HG02798 (cell line): ENCODE measurements around the gene TMEM132E.
"Not testable (repeated sequence)": the region's sequence is repeated elsewhere in the genome, so short reads cannot be mapped to it uniquely, and the experiment has no call there.

Experiments used
- ATAC-seq: cut with Tn5 transposase; IDR thresholded peaks from one replicate; pipeline ENCODE4 v1.9.1; 2021; ENCODE audit warnings: mild to moderate bottlenecking; ENCODE audit not compliant: unreplicated experiment, poor library complexity

Gene TMEM132E

GRCh38 chr17:34579017-34579946 is at the start of gene TMEM132E:
TSS of gene TMEM132E (plus strand) at chr17:34579582. CDS start at chr17:34581077, 1,495 bp downstream.
- ATAC-seq, result no peak

GRCh38 chr17:34530918-34531317 is 48.5 kb upstream of the TMEM132E start:
- no peak for ATAC-seq

DNA sequence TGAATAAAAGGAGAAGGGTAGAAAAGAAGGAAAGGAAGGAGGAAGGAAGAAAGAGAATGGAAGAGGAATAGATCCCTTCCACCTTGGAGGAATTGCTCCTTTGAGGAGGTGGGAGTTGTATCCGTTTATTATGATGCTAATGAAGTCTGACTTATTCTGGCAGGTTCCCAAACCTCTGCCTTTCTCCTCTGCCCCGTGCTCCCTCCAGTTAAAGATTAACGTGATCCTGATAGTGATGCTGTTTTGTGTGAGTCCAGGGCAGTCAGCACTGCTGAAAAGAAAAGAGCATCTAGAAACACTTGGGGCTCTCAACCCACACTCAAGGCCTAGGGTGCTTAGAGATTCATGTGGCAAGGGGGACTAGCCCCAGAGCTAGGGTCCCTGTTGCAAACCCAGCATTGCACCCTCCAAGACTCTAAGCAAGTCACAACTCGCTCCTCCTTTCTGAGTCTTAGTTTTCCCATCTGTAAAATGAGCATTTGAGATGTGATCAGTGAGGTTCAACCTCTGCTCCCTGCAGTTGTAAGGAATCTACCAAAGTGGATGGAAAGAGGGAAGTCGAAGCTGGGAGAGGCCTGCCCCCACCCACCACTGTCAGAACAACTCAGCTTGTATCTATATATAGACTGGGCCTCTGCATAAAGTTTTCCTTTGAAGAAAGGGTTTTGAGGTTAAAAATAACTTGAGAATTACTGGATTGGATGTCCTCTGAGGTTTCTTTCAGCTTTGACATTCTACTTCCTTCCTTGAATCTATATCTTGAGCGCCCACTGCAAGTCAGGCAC is 46.9 kb upstream of the TMEM132E start:
- no peak for ATAC-seq

DNA sequence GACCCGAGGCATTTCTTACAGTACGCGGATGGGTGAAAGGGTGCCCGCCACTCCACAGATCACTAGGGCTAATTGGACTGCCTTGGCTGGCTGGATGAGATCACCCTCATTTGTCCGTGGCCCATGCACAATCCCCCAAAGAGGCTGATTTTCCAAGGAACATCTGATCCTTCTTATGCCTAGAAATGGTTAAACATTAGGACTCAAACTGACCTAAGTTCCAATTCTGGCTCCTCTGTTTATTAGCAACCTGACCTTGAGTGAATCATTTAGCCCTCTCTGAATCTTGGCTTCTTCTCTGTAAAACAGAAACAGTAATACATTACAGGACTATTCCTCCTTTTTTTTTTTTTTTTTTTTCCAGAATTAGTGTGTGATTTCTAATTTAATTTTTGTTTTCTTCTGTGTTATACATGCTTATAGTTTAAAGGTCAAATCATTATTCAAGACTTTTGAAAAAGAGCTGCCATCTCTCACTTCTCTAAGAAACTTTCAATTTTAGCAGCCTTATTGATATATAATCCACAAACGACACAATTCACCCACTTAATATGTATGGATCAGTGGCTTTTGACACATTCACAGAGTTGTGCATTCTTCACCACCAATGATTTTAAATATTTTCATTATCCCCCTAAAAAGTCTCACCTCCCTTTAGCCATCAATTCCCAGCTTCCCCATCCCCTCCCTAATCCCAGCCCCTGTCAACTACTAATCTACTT is 45.4 kb upstream of the TMEM132E start:
- ATAC-seq, result no peak

DNA sequence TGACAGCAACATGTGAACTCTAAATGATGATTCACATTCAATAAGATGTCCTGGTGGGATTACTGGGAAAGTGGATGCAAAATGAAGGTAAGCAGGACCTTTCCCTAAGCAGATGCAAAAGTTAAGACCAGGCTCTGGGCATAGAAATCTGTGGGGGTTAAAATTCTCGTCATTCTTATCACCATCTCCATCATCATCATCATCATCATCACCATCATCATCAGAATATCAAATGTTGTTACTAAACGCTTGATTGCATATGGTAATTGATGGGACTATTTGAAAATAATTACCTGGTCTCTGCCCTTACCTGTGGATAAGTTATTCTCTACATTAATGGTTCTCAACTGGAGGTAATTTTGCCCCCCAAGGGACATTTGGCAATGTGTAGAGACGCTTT is 41.9 kb upstream of the TMEM132E start:
- no peak for ATAC-seq

GRCh38 chr17:34538582-34538981 is 40.8 kb upstream of the TMEM132E start:
- ATAC-seq, result not testable (repeated sequence)

DNA sequence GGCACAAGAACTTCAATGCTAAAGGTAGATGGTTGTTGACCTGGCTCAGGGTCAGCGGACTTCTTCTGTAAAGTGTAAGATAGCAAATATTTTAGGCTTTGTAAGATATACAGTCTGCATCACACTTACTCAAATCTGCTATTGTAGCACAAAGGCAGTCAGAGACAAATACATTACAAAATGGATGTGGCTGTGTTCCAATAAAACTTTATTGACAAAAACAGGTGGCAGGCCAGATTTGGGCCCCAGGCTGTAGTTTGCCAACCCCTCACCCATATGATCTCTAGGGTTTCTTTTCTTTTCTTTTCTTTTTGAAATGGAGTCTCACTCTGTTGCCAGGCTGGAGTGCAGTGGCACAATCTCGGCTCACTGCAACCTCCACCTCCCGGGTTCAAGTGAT is 39.5 kb upstream of the TMEM132E start:
- ATAC-seq, result no peak

GRCh38 chr17:34542700-34543336 is 36.6 kb upstream of the TMEM132E start:
- ATAC-seq, result no peak

DNA sequence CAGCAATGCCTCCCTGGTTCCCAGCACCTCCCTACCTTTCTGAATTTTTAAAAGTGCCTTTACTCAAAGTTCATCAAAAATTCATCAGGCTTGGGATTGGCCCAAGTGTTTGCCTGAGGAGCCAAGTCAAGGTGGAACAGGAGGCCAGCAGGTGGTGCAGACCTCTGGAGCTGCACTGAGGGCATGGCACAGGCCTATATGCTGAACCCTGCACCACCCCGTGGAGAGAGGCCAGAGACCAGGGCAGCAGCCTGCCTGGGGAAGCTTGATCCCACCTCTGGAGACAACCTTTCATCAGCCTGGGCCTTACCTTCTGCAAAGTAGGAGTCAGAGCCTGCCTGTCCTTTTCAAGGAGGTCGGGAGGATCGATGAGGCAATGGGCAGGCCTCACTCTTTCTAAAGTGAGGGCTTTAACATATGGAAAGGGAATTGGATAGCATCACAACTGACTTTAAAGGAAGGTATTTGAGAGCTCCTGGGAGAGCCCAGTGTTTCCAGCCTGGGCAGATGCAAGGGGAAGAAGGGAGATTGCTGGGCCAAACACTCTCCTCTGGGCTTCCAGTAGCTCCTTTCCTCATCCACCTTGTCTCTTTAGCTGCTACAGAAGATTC is 31.8 kb upstream of the TMEM132E start:
- ATAC-seq, result no peak

DNA sequence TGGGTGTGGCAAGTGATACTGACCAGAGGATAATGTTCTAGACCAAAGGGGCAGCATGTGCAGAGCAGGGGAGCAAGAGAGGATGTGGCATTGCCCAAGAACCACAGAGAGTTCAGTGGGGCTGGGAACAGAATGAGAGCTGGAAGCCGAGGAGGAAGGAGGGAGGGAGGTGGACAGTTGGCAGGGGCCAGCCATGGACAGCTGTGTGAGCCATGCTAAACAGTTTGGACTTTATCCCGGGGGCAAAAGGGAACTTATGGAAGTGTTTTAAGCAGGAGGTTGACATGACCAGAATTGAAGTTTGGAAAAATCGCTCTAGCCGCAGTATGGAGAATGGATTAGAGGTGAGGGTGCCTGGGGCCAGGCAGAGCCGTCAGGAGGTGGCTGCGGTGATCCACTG is 29.4 kb upstream of the TMEM132E start:
- ATAC-seq, result no peak

DNA sequence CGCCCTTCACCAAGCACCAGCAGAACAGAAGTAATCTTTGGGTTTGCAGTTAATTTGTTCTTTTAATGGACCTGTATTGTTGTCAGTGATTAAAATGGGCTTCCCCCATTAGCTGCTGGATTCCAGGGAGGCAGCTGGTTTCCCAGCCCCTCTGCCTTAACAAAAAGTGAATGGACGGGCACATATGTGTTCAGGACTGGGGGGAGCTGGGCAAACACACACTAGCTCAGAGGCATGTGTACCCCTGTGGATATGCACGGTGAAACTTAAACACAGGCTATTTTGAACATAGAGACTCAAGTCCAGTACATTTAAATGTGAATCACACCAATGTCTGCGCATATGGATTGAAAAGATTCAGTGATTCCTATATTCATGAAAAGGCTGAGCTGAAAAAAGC is 25.5 kb upstream of the TMEM132E start:
- no peak for ATAC-seq

DNA sequence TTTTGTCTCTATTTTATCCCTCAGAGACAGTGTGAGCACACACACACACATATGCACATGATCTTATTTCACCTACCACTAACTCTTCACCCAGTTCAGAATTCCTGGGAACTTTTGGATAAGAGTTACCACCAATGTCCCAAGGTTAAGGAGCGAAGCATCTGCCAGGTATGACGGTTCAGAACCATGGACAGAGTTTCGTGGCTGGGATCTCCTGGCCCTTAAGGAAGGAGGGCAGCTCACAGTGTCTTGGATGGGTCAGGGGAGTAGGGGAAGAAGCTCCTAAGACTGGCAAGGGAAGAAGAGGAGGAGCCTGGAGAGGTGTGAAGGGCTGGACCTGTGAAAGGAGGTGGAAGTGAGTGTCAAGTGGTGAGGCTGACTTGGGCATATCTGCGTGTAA is 23.0 kb upstream of the TMEM132E start:
- no peak for ATAC-seq

GRCh38 chr17:34556931-34557330 is 22.5 kb upstream of the TMEM132E start:
- no peak for ATAC-seq

GRCh38 chr17:34561328-34561727 is 18.1 kb upstream of the TMEM132E start:
- ATAC-seq, result no peak

- no peak for ATAC-seq
These were observed 17.0 kb upstream of the TMEM132E start for GRCh38 chr17:34562387-34562786.

DNA sequence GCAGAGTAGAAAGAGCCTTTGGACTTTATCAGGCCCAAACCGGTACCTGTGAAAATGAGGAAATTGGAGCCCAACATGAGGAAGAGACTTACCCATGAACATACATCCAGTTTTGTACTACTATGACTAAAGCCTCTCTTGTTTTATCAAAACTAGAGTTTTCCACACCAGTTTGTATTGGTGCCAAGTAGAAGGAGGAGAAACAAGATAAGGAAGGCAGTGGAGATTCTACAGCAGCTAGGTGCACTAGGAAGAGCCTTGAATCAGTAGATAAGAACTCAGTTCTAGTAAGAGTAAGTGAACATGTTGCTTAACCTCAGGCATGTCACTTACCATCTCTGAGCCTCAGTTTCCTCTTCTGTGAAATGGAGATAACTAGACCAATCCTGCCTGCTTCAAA is 13.7 kb upstream of the TMEM132E start:
- ATAC-seq, result no peak

- ATAC-seq, result no peak
These were observed 13.2 kb upstream of the TMEM132E start for GRCh38 chr17:34566201-34566600.

GRCh38 chr17:34566873-34567272 is 12.5 kb upstream of the TMEM132E start:
- ATAC-seq, result no peak

GRCh38 chr17:34567691-34568465 is 11.5 kb upstream of the TMEM132E start:
- ATAC-seq, result no peak
